Right renal cortex interstitium (tissue), 3 donors: ENCODE data around the gene TUBGCP5. TPM values are rescaled to one million over a fixed set of nuclear protein-coding genes. Genes with fewer than 3 reads are reported as not detected.
"Not testable (repeated sequence)": the region's sequence is repeated elsewhere in the genome, so short reads cannot be mapped to it uniquely, and the experiment has no call there.

ENCODE experiments used
- DNase-seq, 3 donors: peaks; one replicate each; pipeline ENCODE4 v3.0.0-alpha.2; 2013; ENCODE audit warnings: low read depth in 3 of 3, low spot score in 2 of 3
- polyA plus RNA-seq, 3 donors: library from polyadenylated mRNA; unstranded; fragments of 120-200 nt; gene quantifications; one replicate each; pipeline ENCODE4 v1.2.1, GENCODE V29; 2013; ENCODE audit not compliant: insufficient read length in 3 of 3

Gene TUBGCP5
- polyA plus RNA-seq, 3 donors, result 21.6 to 27.3 (median 22.3) TPM

DNA sequence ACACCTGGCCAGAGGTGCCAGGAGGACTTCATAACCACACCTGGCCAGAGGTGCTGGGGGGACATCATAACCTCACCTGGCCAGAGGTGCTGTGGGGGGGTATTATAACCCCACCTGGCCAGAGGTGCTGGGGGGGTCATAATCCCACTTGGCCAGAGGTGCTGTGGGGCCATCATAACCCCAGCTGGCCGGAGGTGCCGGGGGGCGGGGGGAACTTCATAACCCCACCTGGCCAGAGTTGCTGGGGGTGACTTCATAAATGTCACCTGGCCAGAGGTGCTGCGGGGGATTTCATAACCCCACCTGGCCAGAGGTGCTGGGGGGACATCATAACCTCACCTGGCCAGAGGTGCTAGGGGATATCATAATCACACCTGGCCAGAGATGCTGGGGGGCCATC lies 4.2 kb upstream of the TUBGCP5 start:
- not testable (repeated sequence) for DNase-seq

DNA sequence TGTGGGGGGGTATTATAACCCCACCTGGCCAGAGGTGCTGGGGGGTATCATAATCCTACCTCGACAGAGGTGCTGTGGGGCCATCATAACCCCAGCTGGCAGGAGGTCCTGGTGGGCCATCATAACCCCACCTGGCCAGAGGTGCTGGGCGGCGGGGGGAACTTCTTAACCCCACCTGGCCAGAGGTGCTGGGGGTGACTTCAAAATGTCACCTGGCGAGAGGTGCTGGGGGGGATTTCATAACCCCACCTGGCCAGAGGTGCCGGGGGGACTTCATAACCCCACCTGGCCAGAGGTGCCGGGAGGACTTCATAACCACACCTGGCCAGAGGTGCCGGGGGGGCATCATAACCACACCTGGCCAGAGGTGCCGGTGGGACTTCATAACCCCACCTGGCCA lies 2.4 kb upstream of the TUBGCP5 start:
- not testable (repeated sequence) for DNase-seq

DNA sequence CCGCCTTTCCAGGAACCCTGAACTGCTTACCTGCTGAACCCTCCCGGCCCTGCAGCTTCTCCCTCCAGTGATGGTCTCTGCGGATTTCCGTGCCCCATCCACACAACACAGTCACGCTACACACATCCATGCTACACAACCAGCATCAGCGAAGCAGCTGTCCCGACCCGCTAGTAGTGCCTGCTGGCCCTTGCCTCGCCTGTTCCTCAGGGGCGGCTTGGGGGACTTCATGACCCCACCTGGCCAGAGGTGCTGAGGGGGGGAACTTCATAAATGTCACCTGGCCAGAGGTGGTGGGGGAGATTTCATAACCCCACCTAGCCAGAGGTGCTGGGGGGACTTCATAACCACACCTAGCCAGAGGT lies 530 bp upstream of the TUBGCP5 start:
- no peak for DNase-seq

DNA sequence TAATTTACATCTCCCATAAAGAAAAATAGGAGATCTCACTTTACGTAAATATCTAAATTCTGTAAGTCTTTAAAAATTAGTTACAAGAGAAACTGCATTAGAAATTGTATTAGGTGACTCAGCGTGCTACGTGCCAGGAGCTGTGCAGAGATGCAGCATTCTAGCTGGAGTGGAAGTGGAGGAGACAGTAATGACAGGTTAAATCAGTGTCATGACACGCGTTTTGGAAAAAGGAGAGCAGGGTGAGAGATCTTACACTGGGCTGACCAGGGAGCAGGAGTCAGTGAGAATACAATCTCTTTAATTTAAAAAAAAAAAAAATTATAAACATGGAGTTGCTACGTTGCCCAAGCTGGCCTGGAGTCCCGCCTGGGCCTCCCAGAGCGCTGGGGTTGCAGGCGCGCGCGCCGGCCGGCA lies 635 bp downstream of the TUBGCP5 start:
- DNase-seq, result peak in 1 of 3 donors; percentile 24

DNA sequence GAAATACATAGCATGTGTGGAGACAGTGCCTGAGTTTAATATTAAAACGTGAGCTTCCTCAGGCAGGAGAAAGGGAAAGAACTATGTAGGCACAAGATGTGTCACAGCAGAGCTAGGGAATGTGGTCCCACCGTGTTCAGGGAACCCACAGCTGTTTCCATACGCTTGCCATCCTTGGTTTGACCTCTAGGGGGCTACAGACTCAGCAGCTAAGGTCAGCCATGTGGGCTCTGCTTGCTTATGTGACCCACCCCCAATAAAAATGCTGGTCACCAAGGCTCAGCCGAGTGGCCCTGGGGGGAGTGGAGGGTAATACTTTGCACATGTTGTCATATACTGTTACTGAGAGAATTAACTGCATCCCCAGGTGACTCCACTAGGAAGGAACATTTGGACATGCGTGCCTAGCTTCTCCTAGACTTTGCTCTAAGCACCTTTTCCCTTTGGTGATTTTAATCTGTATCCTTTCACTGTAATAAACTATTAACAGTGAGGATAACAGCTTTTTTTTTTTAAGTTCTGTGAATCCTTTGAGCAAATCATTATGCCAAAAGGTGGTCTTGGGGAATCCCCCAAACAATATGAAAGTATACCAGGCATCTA lies 3.3 kb downstream of the TUBGCP5 start:
- peak in 1 of 3 donors; percentile 0 for DNase-seq

DNA sequence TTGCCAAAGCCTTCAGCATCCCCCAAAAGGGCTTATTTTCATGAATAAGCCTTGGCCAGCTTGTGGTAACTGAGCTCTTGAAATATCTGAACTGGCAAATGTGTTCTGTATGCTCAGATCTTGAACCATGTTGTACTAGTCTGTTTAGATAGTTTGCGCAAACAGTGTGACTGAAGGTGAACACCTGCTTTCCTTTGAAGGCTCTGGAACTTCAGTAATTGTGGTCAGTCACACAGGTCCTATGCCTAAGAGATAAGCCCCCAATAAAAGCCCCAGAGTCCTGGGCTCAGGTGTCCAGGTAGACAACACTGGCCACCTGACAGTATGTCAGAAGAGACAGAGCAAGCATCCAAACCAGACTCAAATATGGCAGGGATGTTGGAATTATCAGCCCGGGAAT lies 5.4 kb downstream of the TUBGCP5 start:
- DNase-seq, result no peak

DNA sequence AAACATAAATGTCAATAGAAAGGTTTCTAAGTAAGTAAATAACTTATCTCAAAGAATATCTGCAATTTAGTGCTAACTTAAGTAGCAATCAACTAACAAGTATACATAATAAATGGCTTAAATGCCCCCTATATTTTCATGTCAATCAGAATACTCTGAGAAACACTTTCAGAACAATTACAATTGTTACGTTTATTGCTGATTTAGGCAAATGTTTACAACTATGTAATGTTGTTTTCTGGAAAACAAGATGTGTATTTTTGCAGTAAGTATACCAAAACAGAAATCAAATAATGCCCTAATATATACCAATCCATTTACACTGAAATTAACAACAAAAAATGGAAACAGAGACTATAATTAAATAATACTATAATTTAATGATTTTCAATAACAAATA lies 13.2 kb downstream of the TUBGCP5 start:
- no peak for DNase-seq

DNA sequence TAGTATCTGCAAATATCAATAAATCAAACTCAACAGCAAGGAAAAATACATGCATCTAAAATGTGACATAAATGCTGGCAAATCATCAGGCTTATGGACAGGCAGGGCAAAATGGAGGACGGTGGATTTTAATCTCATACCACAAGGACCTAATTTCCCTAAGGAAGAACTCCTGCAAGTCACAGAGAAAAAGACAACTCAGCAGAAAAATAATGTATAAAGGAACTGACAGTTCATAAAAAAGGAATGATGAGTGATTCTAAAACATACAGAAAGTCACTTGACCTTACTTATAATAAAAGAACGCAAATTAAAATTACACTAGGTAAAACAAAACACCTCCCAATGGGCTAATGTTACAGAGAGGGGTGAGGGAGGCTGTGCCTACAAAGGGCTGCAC lies 17.2 kb downstream of the TUBGCP5 start:
- DNase-seq, result no peak

DNA sequence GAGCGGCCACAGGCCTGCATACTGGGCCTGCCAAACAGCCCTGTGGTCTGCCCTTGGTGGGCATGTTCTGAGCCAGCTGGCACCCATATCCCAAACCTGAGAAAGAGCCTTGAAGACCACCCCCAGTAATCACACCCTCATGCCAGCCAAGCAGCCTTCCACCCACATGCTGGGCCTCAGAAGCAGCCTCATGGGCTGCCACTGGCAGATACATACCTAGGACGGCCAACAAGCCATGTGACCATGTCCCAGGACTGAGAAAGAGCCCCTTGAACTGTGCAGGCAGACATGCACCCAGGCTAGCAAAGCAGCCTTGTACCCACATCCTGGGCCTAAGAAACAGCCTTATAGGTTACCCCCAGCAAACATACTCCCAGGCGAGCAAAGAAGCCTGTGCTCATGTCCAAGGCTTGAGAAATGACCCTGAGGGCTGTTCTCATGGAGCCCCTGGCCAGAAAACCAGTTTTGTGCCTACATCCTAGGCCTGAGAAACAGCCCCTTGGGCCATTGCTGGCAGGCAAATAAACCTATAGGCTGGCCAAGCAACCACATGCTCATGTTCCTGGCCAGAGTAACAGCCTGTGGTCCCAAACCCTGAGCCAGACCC lies 24.9 kb downstream of the TUBGCP5 start:
- no peak for DNase-seq

DNA sequence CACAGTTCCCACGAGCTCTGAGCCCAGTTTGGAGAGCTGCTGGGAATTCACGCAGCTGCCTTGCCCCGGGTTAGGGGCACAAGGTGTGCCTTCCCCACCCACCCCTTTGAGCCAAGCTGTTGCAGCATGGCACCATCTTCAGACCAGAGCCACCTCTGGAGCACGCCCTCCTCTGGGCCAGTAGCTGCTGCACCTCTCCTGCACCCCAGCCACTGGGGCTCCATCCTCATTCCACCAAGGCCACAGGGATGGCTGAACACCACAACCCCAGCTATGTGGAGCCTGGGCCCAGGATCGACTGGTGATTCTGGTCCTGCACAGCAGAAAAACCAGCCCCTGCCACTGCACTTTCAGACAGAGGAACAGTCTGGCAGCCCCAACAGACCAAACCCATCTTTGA lies 25.7 kb downstream of the TUBGCP5 start:
- DNase-seq, result no peak

DNA sequence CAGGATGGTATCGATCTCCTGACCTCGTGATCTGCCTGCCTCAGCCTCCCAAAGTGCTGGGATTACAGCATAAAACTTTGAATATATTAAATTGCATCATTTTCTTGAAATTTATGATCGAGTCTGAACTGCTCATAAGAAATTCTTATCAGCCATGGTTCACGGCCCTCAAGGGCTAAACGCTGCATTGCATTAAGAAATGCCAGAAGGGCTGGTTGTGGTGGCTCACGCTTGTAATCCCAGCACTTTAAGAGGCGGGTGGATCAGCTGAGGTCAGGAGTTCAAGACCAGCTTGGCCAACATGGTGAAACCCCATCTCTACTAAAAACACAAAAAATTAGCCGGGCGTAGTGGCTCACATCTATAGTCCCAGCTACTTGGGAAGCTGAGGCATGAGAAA lies 26.8 kb downstream of the TUBGCP5 start:
- DNase-seq, result not testable (repeated sequence)

DNA sequence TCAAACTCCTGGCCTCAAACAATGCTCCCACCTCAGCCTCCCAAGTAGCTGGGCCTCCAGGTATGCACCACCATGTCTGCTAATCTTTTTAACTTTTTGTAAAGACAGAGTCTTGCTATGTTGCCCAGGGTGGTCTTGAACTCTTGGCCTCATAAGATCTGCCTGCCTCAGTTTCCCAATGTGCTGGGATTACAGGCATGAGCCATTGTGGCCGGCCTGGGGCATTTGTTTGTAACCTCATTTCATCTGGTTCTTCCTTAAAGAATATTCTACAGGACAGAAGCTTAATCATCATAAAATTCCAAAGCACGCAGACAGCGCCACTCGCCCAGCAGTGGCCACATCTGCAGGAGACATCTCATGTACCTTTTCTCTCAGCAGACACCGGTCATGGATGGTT lies 35.6 kb downstream of the TUBGCP5 start:
- no peak for DNase-seq

DNA sequence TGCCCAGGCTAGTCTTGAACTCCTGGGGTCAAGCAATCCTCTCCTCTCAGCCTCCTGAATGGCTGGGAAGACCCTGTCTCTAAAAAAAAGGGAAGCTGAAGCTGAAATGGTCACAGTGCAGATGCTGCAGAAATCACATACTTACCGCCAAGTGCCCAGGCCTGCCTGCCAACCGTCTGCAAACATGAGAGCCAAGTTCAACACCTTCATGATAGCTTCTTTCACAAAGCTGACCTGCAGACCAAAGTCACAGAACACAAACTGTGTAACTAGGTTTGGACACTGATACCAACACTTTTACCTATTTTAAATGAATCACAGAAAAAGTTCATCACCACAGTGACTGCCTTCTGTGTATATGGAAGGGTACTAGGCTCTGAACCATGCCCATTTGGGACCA lies 36.4 kb downstream of the TUBGCP5 start:
- DNase-seq, result no peak

DNA sequence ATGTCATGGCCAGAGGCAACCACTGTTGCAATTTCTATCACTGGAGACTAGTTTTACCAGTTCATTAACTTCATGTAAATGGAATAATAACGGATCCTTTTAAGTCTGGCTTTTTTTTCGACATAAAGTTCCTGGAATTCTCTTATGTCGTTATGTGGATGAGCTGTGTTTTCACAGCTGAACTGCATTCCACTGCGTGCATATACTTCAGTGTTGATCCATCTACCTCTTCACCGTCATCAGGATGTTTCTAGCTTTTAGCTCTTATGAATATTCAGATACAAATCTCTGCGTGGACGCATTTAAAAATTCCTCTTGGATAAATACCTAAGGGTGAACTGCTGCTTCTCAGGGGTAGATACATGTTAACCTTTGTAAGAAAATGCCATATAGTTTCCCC lies 43.6 kb downstream of the TUBGCP5 start:
- DNase-seq, result no peak

DNA sequence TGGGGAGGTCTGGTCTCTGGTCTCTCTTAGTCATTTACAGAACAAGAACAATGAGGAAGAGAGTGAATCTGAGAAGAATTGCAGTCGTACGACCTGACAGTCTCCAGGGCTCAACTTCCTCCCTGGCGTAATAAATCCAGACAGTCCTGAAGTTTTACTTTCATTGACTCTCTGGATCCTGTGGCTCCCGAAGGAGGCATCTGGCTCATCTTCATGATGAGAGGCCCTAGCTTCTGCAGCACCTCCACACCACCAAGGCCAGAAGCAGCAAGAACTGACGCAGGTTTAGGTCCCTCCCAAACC lies 47.4 kb downstream of the TUBGCP5 start:
- DNase-seq, result no peak

DNA sequence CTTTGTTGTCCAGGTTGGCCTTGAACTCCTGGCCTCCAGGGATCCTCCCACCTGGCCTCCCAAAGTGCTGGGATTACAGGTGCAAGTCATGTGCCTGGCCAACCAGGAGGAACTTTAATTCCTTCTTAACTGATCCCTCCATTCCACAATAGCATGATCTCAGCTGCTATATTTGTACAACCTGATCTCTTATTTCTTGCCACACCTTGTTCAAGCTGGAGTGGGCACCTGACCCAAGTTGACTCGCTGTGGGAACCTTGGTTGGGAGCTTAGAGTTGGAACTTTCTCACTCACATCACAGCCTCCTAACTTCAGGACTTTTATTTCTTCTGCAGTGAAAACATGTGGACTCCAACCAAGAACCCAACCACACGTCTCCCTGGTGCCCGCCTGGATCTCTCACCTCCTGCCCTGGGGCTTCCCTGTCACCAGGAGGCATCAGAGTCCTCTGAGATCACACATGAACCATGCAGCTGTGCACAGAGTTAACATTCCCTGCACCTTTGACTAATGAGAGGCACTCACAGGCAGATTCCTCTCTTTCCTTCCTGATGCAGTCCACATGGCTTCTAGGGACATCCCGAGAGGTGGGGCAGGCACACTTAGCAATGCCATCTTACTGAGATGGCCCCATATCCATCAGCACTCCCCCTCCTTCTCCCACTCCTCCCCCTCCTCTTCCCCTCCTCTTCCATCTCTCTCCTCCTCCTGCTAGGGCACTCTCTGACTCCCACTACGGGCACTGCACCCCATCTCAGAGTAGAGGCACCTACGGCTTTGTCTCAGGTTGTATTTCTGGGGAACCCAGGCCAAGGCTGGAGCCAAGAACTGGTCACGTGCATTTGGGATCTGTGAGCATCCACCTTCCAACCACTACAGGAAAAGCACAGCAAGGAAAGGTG lies 49.5 kb downstream of the TUBGCP5 start:
- no peak for DNase-seq

DNA sequence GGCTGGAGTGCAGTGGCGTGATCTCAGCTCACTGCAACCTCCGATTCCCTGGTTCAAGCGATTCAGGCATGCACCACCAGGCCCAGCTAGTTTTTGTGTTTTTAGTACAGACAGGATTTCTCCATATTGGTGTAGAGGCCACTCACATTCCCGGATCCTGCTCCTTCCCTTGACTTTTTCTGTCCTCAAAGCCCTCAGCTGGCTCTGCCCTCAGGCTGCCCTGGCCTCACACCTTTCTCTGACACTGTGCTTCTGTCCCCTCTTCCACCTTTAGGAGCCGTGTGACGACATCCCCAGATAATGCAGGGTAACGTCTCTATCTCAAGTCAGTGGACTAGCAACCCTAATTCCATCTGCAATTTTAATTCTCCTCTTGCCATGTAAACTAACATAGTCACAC lies 50.6 kb downstream of the TUBGCP5 start:
- no peak for DNase-seq

DNA sequence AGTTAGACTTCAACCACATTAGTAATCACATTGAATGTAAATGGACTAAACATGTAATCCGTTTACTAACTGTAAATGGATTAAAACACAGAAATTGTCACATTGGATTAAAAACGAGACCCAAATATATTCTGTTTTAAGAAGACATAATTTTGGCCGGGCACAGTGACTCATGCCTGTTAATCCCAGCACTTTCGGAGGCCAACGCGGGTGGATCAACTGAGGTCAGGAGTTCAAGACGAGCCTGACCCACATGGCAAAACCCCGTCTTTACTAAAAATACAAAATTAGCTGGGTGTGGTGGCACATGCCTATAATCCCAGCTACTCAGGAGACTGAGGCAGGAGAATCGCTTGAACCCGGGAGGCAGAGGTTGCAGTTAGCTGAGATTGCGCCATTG lies 57.4 kb downstream of the TUBGCP5 start:
- DNase-seq, result not testable (repeated sequence)

DNA sequence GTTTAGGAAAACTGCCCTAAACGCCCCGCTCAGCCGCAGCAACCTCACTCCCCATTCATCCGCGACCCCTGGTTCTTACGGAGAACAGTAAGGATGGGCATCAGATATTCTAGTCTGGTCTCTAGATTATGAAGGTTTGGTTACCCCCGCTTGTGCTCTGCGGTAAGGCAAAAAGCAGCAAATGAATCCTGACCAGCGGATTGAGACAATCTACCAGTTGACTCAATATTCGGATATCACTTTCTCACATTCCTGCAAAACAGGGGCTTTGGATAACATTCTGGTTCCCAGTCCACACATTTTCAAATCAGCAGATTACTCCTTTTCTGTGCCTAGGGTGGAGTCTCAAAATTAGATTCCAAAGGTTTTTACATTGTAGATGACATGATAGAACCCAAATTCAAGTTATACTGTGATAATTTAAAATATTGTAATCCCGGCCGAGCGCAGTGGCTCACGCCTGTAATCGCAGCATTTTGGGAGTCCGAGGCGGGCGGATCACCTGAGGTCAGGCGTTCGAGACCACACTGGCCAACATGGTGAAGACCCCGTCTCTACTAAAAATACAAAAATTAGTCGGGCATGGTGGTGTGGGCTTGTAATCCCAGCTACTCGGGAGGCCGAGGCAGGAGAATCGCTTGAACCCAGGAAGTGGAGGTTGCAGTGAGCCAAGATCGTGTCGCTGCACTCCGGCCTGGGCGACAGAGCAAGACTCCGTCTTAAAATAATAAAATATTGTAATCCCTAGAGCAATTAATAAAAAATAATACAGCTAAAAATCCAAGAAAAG lies 58.1 kb downstream of the TUBGCP5 start:
- DNase-seq, result no peak

DNA sequence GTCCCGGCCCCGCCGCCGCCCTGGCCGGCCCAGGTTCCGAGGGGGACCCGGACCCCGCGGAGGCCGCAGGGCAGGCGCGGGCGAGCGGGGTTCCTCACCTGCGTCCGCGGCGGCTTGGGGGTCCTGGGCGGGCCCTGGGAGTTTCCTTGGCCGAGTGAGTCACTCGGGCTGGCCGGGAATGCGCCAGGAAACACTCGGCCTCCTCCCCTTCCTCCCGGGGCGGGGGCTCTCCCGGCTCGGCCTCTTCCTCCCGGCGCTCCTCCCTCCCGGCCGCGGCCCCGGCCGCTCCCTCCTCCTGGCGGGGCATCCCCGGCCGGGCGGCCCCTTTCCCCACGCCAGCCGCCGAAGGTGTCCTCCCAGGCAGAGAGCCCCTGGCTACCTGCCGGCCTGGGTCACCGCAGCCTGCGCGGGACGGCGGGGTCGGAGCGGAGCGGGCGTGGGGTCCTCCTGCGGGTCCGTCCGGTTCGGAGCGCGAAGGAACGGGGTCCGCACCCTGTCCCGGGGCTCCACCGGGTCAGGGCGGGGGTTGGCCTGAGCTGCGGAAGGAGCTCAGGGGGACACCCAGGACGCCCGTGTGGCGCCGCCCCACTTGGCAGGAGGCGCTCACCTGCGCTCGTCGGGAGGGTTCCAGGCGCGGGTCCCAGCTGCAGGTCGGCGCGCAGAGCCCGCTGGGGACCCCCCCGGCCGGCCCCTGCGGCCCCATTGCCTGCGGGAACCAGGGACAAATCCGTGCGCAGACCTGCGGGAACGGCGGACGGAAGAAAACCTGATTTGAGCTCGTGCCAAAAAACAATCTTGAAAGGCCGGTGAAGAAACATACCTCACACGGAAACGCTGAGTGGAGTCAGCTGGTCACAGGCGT lies 58.9 kb downstream of the TUBGCP5 start, which contains the start of gene CYFIP1:
Gene CYFIP1, minus strand, starts transcription at position 180 of the 862 bp plus-strand sequence. CDS start 33,083 bp downstream, outside the sequence.
- DNase-seq, result peak in 1 of 3 donors; percentile 71
